ENCODE results near the gene ANK2.

DNA sequence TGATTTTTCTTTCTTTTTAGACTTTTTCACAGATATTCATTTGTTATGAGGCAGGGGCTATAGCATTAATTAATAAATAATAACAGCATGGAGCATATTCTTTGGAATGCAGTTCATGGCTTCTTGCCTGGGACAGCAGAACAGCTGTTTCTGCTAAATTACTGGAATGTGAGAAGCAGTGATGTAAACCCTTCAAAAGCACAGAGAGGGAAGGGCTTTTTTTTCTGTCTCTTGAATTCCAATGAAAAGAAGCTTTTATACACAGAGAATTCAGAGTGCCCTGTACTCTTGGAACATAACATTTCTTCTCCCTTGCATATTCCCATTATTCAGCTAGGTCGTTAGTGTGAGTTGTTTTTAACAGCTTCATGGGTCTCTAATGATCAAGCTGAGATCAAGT lies 28.5 kb upstream of the ANK2 start:
- TF ChIP-seq POLR2A (IDR thresholded peaks at IDR 0.05) = no peak
- TF ChIP-seq, protein P1, sequence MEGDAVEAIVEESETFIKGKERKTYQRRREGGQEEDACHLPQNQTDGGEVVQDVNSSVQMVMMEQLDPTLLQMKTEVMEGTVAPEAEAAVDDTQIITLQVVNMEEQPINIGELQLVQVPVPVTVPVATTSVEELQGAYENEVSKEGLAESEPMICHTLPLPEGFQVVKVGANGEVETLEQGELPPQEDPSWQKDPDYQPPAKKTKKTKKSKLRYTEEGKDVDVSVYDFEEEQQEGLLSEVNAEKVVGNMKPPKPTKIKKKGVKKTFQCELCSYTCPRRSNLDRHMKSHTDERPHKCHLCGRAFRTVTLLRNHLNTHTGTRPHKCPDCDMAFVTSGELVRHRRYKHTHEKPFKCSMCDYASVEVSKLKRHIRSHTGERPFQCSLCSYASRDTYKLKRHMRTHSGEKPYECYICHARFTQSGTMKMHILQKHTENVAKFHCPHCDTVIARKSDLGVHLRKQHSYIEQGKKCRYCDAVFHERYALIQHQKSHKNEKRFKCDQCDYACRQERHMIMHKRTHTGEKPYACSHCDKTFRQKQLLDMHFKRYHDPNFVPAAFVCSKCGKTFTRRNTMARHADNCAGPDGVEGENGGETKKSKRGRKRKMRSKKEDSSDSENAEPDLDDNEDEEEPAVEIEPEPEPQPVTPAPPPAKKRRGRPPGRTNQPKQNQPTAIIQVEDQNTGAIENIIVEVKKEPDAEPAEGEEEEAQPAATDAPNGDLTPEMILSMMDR (IDR thresholded peaks at IDR 0.05) = no peak

Data from uterus (tissue), 2 donors.